NAMALWA (cell line): ENCODE measurements around the gene LCE2C.

ENCODE experiments used
- DNase-seq: peaks from one replicate; pipeline ENCODE4 v3.0.0-alpha.2; 2015; ENCODE audit warnings: low spot score

LCE2C gene

GRCh38 chr1:152725261-152725660 is 50.2 kb downstream of the LCE2C start:
- no peak for DNase-seq
